ENCODE results near the gene DACT2.

DACT2 gene

GRCh38 chr6:168348186-168348585 lies 28.6 kb upstream of the DACT2 start:
- no peak for DNase-seq

- DNase-seq = no peak
Measured at GRCh38 chr6:168347615-168348014, 28.0 kb upstream of the DACT2 start.

GRCh38 chr6:168347053-168347452 lies 27.5 kb upstream of the DACT2 start:
- DNase-seq = no peak

- no peak for DNase-seq
Measured at GRCh38 chr6:168345896-168346754, 26.5 kb upstream of the DACT2 start.

- no peak for DNase-seq
Measured at GRCh38 chr6:168345266-168345665, 25.7 kb upstream of the DACT2 start.

- no peak for DNase-seq
Measured at GRCh38 chr6:168344338-168344737, 24.8 kb upstream of the DACT2 start.

GRCh38 chr6:168343239-168344150 lies 23.9 kb upstream of the DACT2 start:
- no peak for DNase-seq

GRCh38 chr6:168342636-168343035 lies 23.1 kb upstream of the DACT2 start:
- no peak for DNase-seq

GRCh38 chr6:168341280-168341900 lies 21.8 kb upstream of the DACT2 start:
- no peak for DNase-seq

GRCh38 chr6:168340819-168341218 lies 21.2 kb upstream of the DACT2 start:
- DNase-seq = no peak

- DNase-seq = no peak
Measured at GRCh38 chr6:168338777-168339176, 19.2 kb upstream of the DACT2 start.

GRCh38 chr6:168336967-168337366 lies 17.4 kb upstream of the DACT2 start:
- DNase-seq = no peak

- no peak for DNase-seq
Measured at GRCh38 chr6:168333989-168334388, 14.4 kb upstream of the DACT2 start.

GRCh38 chr6:168333491-168333890 lies 13.9 kb upstream of the DACT2 start:
- no peak for DNase-seq

- DNase-seq = no peak
Measured at GRCh38 chr6:168333039-168333438, 13.5 kb upstream of the DACT2 start.

- DNase-seq = no peak
Measured at GRCh38 chr6:168332020-168332419, 12.4 kb upstream of the DACT2 start.

- DNase-seq = no peak
Measured at GRCh38 chr6:168331058-168331457, 11.5 kb upstream of the DACT2 start.

GRCh38 chr6:168330403-168330802 lies 10.8 kb upstream of the DACT2 start:
- no peak for DNase-seq

- DNase-seq = no peak
Measured at GRCh38 chr6:168328086-168328485, 8.5 kb upstream of the DACT2 start.

GRCh38 chr6:168326294-168327261 lies 7.0 kb upstream of the DACT2 start:
- DNase-seq = no peak

- no peak for DNase-seq
Measured at GRCh38 chr6:168322966-168323365, 3.4 kb upstream of the DACT2 start.

- DNase-seq = no peak
Measured at GRCh38 chr6:168320634-168321033, 1.1 kb upstream of the DACT2 start.

Measured in activated CD4-positive, alpha-beta T cell treated with anti-CD3 and anti-CD28 coated beads, Interleukin-2, amount 50 U/mL, for 4 hours (primary cell).